NB4 (cell line): ENCODE measurements around the gene LRMDA.

ENCODE experiments used
- CTCF ChIP-seq: IDR thresholded peaks from one replicate; pipeline ENCODE4 v1.5.1; 2012; ENCODE audit warnings: low read depth, low read length
- MAX ChIP-seq: IDR thresholded peaks from 2 replicates; pipeline ENCODE4 v1.6.1; 2011; ENCODE audit warnings: low read depth, low read length
- POLR2A ChIP-seq: IDR thresholded peaks from 2 replicates; pipeline ENCODE4 v1.6.1; 2011; ENCODE audit warnings: mild to moderate bottlenecking; ENCODE audit not compliant: insufficient read length; ENCODE audit errors: extremely low read depth

DNA sequence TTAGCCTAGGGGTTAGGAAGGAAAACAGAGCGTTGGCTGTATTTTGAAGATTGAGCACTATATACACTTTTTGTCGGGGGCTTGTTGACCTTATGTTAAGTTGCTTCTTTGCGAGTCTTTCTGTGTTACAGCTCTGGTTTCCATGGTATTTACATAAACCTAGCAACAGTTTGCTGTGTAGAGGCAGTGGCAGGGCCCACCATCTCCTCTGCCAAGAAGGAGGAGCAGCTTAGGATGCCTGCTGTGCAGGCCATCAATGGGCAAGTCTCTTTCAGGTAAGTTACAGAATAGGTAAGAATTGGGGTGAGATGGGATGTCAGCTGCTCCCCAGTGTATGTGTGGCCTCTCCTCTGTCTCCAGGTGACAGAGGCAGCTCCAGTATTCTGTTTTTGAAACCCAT is 485.5 kb downstream of the LRMDA start:
- TF ChIP-seq CTCF = no peak
- TF ChIP-seq POLR2A = no peak
- no peak for TF ChIP-seq MAX
